Kidney tubule cell (primary cell): Measurements from ENCODE around the gene FLAD1.
"Not testable (repeated sequence)": the region's sequence is repeated elsewhere in the genome, so short reads cannot be mapped to it uniquely, and the experiment has no call there.

Experiments
- DNase-seq: peaks from one replicate; pipeline ENCODE4 v3.0.0-alpha.2; 2018; ENCODE audit warnings: low spot score

The FLAD1 gene

DNA sequence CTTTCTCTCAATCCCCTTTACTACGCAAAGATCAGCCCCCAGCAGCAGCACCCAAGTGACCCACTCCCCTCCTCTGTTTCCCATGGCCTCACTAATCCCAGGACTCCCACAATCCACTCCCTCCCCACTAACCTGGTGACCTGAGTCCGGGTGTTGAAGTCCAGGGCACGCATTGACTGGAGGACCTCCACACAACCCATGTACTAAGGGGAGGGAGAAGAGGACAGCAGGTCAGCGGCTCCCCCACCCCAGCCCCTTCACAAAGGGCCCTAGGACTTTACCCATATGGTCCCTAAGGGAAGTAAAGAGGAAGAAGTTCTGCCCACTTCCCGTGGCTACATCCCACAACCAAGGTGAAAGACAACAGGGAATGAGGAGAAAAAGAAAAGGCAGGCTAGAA, 13.9 kb upstream of the FLAD1 start:
- DNase-seq: no peak

- DNase-seq: no peak
Observed at GRCh38 chr1:154969860-154970452, 13.2 kb upstream of the FLAD1 start.

GRCh38 chr1:154970631-154971340, 12.4 kb upstream of the FLAD1 start, which contains the start of gene SHC1:
TSS of gene SHC1 (minus strand) at chr1:154970747. CDS start at chr1:154970526, 221 bp downstream.
- peak; percentile 88 for DNase-seq

DNA sequence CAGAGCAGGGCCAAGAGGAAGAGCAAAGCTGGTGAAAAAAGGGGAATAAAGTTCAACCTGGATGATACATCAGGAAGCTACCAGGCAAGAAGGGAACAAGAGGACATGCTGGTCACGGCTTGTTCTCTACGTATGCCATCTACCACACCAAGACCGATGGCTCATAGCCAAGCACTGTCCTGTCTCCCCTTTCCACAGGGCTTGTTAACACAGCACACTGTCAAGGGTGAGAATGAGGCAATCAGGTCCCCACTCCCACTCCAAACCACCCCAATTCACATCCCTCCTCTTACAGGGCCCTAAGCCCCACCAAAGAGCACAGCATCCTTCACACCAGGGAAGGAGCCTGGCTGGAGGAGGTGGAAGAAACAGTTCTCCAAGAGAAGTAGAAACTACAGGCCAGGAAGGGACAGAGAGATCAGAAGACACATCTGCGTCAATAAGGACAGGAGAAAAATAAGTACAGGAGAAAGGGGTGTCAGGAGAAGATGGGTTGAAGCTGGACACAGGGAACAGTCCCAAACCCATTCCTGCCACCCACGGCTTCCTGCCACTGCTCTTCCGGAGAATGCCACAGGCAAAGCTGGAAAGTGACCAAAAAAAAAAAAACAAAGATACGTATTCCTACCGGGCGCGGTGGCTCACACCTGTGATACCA, 11.7 kb upstream of the FLAD1 start:
- no peak for DNase-seq

GRCh38 chr1:154972213-154972516, 11.0 kb upstream of the FLAD1 start:
- DNase-seq: no peak

DNA sequence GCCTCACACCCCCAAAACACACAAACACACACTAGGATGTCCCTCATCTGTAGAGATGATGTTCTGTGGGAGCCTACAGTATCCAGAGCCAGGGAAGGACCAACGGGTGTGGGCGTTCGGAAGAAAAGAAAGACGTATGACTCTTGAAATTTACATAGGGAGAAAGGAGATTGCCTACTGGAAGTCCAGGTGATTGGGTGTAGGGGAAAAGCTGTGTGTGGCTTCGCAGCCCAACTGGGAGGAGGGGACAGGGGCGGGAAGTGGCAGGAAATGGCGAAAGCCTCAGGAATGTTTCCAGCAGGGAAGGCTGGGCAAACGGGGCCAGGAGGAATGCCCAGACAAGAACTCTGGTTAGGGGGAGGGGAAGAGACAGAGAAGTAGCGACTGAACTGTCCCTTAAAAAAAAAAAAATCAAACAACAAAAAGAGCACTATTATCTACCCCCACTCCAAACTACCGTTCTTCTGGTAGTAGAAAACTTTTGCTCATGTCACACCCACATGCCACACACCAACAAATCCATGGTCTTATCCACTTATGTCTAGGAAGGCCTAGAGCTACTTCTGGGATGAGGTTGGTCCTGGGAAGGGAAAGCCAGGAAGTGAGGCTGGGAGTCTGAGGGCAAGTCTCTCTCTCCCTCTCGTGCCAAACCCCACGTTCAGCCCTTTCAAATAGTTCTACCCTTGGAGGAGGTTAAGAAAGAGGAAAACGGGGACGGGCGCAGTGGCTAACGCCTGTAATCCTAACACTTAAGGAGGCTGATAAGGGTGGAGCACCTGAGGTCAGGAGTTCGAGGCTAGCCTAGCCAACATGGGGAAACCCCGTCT, 10.4 kb upstream of the FLAD1 start:
- peak; percentile 98 for DNase-seq

- DNase-seq: peak; percentile 98
Observed at GRCh38 chr1:154973344-154974101, 9.6 kb upstream of the FLAD1 start.

- DNase-seq: peak; percentile 100
Observed at GRCh38 chr1:154974102-154974807, 8.9 kb upstream of the FLAD1 start, which contains the start of gene CKS1B. TSS of gene CKS1B (plus strand) at chr1:154974681. CDS start at chr1:154974746, 65 bp downstream.

GRCh38 chr1:154974808-154975408, 8.2 kb upstream of the FLAD1 start:
- peak; percentile 96 for DNase-seq

GRCh38 chr1:154975409-154976059, 7.6 kb upstream of the FLAD1 start:
- peak; percentile 65 for DNase-seq

- DNase-seq: not testable (repeated sequence)
Observed at GRCh38 chr1:154977762-154978161, 5.4 kb upstream of the FLAD1 start.

DNA sequence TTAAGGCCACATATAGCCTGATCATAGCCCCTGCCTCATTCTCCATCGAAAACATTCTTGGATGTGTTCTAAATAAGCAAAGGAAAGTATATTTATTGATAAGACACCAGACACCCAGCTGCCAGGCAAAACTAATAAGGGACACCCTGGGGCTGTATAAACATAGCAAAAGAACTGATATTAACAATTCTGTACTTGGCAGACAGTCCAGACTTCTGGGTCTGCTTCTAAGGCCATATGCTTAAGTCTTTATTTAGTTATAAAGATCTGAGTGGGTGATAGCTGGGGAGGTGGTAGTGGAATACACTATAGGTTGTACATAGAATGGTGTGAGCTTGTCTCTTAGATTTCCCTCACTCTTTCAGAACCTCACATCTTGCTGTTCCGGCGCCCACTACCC, 4.8 kb upstream of the FLAD1 start:
- DNase-seq: no peak

DNA sequence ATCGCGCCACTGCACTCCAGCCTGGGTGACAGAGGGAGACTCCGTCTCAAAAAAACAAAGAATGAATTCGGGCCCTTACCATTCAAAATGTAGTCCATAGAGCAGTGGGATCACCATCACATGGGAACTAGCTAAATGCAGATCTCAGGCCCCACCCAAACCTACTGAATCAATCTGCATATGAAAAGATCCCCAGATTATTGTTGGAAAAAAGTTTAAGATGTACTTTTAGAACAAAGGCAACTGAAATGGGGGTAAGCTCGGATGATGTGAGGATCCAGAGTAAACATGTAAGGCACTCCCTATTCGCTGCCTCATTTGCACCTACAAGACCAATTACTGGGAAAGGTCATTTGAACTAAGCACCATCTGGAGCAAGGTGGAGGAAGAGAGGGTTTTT, 803 bp upstream of the FLAD1 start:
- no peak for DNase-seq

DNA sequence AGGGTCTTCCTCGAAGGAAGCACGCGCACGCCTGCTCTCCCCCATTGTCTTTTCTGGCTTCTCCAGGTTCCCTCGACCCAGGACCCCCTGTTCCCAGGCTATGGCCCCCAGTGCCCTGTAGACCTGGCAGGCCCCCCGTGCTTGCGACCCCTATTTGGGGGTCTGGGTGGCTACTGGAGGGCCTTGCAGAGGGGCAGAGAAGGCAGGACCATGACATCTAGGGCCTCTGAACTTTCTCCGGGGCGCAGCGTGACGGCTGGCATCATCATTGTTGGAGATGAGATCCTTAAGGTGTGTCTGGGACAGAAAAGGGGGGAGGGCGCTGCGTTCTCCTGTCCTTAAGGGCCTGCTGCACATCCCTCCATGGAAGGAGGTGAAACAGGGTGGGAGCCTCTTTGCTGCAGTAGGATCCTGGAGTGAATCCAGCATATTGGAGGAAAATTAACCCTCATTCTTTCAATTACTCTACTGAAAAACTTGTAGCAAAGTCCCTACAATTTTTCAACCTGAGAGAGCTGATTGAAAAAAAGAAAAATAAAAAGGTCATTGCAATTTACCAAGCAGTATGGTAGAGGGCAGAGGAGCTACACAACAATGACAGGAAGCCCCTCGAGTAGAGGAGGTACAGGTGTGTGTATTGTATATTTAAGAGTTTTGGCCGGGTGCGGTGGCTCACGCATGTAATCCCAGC, 777 bp downstream of the FLAD1 start:
- DNase-seq: no peak

DNA sequence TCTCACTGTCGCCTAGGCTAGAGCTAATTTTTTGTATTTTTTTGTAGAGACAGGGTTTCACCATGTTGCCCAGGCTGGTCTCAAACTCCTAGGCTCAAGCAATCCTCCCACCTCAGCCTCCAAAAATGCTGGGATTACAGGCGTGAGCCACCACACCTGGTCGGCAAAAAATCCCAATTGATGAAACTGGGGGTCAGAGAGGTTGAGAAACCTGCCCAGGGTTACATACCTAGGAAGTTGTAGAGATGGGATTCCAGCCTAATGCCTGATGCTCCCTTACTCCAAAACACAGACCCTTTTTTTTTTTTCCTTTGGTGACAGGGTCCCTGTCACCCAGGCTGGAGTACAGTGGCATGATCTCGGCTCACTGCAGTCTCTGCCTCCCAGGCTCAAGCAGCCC, 3.6 kb downstream of the FLAD1 start:
- DNase-seq: not testable (repeated sequence)

DNA sequence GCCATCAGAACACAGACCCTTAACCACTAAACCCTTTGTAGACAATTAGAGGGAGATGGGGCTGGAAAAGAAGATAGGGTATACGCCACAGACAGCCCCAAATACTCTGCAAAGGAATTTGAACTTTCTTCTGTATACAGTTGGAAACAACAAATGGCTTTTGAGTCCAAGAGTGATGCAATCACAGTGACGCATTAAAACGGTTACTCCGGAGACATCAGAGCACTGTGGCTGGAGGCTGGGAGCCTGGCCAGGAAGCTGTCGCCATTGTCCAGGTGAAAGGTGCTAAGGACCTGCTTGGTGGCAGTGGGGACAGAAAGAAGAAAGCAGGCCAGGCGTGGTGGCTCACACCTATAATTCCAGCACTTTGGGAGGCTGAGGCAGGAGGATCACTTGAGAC, 4.2 kb downstream of the FLAD1 start:
- DNase-seq: no peak

GRCh38 chr1:154988058-154988954, 5.2 kb downstream of the FLAD1 start:
- DNase-seq: no peak

DNA sequence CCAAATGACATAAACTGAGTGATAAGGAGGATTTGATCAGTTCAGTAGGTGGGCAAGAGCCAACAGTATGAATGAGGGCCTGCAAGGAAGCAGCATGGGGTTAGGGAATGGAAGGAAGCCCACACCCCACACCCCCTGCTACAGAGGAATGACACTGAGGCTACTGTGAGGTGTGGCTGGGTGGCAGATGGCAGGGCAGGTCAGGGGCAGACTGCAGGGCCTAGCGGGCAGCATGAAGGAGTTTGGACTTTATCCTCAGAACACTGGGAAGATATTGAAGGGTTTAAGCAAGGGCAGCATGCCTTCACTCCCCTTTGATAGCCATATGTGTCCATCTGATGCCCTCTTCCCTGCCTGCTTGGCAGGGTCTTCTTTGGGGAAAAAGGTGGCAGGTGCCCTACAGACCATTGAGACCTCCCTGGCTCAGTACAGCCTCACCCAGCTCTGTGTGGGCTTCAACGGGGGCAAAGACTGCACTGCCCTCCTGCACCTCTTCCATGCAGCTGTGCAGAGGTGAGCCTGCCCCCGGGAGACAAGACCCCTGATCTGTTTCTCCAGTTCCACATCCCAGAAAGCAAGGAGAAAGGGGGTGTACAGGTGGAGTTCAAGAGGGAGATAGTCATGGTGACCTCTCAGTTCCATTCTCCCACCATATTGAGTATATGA, 6.2 kb downstream of the FLAD1 start:
- no peak for DNase-seq
